Right cardiac atrium (tissue), 5 donors: ENCODE measurements around the gene UBE3B. TPM values are rescaled to one million over a fixed set of nuclear protein-coding genes. Genes with fewer than 3 reads are reported as not detected.

ENCODE experiments used
- ATAC-seq, 2 donors: fragments of 200-7000 bp; cut with Tn5 transposase; one replicate each; pipeline versions ENCODE4 v1.8.0 to v1.9.1; 2020; ENCODE audit warnings: moderate library complexity in 2 of 2, mild to moderate bottlenecking in 1 of 2
- DNase-seq, 3 donors: peaks; one replicate each; pipeline ENCODE4 v3.0.0-alpha.2; 2020
- H3K27ac ChIP-seq: one replicate; pipeline ENCODE4 v1.5.1; 2013; ENCODE audit warnings: mild to moderate bottlenecking, low read length, control low read depth, moderate library complexity
- H3K27me3 ChIP-seq: one replicate; pipeline ENCODE4 v1.6.1; 2013; ENCODE audit not compliant: control insufficient read depth, insufficient read depth
- H3K4me1 ChIP-seq: one replicate; pipeline ENCODE4 v1.6.1; 2013; ENCODE audit warnings: low read length; ENCODE audit not compliant: control insufficient read depth, insufficient read depth
- H3K4me3 ChIP-seq: one replicate; pipeline ENCODE4 v1.5.1; 2013; ENCODE audit warnings: low read length, control low read depth
- H3K9me3 ChIP-seq: one replicate; pipeline ENCODE4 v1.6.1; 2013; ENCODE audit warnings: low read length; ENCODE audit not compliant: control insufficient read depth
- WGBS: extraction: QIAGEN DNeasy Blood & Tissue Kit; methylation state at CpG from one replicate; pipeline ENCODE4 v1.1.7; 2013; 5-methylcytosine and 5-hydroxymethylcytosine counted together
- intact Hi-C, 4 donors: fragments of 100-400 bp; cut with DNase I; formaldehyde crosslinking; loops; one replicate each; pipeline versions ENCODE4 v1.11.0 to v1.14.0; 2022 to 2023
- polyA plus RNA-seq: library from polyadenylated mRNA; stranded (reverse); fragments of 200-250 nt; gene quantifications from one replicate; pipeline ENCODE4 v1.2.3, GENCODE V29; 2013
- total RNA-seq, 4 donors: library from RNA; stranded (reverse); fragmentation: NEBNext Ultra II Directional; extraction: Animal tissue kit (Norgen Biotek cat#: 25700); gene quantifications; one replicate each; pipeline ENCODE4 v1.2.1, GENCODE V29; 2021
- donor health status: healthy with polysubstance abuse.
- donor health status: DM: no; HTN: yes; CAD: no.
- donor health status: DM: no; HTN: no; CAD: no.
- donor health status: DM: no; HTN: yes; CAD: no; lungs with severe emphysema.
- donor health status: DM: yes; HTN: yes; CAD: no.

The UBE3B gene
- total and polyA plus RNA-seq, 5 donors = 22.6 to 53.2 (median 46.7) TPM

DNA sequence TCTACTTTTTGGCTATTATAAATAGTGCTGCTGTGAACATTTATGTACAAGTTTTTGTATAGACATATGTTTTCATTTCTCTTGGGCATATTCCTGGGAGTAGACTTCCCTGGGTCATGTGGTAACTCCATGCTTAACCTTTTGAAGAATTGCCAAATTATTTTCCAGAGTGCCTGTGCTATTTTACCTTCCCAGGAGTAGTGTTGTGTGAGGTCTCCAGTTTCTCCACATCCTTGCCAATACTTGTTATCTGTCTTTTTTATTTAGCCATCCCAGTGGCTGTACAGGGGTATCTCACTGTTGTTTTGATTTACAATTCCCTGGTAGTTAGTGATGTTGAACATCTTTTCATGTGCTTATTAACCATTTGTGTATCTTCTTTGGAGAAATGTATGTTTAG, 18.9 kb downstream of the UBE3B start:
- Histone ChIP-seq H3K27me3 (no peaks in the 10 kb centered on the region), H3K4me3 (no peak overlapping the region), H3K4me1 (no peaks in the 10 kb centered on the region), H3K27ac (no peak overlapping the region), H3K9me3 (no peaks in the 10 kb centered on the region)
- intact Hi-C loops = no loop called here
- ATAC-seq (no peak), DNase-seq (no peak)

DNA sequence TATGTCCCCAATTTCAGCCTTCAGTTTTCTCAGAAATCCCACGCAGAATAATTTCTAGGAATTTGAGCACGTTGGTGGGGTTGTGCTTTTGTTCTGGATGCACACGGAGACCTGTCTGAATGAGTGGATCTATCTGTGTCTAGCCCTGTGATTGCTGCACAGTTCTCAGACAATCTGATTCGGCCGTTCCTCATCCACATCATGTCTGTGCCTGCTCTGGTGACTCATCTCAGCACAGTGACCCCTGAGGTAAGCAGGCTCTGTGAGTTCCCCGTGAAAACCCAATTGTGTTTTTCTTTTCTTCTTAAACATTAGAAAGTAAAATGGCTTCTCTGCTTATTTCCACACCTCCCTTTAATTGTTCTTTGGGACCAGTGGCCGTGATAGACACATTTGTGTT, 20.2 kb downstream of the UBE3B start:
- DNase-seq (no peak), ATAC-seq (no peak)
- Histone ChIP-seq H3K27me3 (no peaks in the 10 kb centered on the region), H3K27ac (no peak overlapping the region), H3K4me3 (no peak overlapping the region), H3K9me3 (no peaks in the 10 kb centered on the region), H3K4me1 (no peaks in the 10 kb centered on the region)
- intact Hi-C loops = no loop called here
- 90% methylated on average over 7 of the region's 7 CpGs for WGBS

DNA sequence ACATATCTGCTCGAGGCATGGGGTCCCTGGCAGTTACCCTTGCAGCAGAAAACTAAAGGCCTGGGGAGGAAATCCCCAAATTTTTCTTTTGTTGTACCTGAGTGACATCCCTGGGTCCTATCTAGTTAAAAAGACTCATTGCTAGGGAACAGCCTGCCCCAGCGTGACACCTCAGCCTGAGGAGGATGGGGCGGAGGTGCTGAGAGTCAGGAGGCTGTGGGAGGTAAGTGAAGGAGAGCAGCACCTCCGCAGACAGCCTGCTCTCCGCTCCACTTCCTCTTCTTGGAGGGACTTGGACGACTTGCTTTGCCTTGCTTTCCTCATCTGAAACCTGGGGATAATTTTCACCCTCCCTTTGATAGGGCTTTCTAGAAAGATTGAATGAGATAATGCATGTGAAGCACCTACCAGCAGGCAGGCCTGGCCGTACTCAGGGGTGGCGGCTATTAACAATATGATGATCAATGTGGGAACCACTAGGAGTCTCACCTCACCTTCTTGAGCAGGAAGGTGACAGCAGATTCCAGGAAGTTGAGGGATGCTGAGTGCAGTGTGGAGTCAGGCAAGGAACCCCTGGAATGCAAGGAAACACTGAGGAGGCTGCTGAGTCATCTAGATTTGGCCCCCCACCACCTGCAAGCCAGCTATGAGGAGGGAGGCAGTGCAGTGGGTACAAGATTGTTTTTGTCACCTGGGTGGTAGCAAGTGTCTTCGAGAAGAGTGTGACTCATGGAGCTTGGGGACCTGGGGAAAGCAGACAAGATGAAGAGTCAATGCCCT, 23.2 kb downstream of the UBE3B start:
- Histone ChIP-seq H3K27me3 (no peaks in the 10 kb centered on the region), H3K27ac (no peak overlapping the region), H3K4me3 (no peak overlapping the region), H3K4me1 (no peaks in the 10 kb centered on the region), H3K9me3 (no peaks in the 10 kb centered on the region)
- DNase-seq (no peak), ATAC-seq (no peak)
- WGBS = 84% methylated on average over 9 of the region's 9 CpGs
- intact Hi-C loops = no loop called here

DNA sequence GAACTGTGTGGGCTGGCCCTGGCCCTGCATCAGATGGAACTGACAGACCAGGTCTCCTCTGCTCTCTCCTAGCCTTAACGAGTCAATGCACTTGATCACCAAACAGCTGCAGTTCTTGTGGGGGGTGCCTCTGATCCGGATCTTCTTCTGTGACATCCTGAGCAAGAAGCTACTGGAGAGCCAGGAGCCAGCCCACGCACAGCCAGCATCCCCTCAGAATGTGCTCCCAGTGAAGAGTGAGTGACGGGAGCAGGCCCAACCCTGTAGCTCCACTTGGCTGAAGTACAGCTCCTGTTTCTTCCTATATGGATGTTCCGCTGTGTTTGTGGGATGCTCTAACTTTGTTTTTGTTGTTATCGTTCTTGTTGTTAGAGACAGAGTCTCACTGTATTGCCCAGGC, 23.9 kb downstream of the UBE3B start:
- no peaks in the 10 kb centered on the region for H3K4me1 ChIP-seq
- H3K4me3 ChIP-seq = no peak overlapping the region
- no peak overlapping the region for H3K27ac ChIP-seq
- DNase-seq (no peak), ATAC-seq (no peak)
- 91% methylated on average over 6 of the region's 6 CpGs for WGBS
- intact Hi-C loops = no loop called here
- H3K9me3 ChIP-seq = no peaks in the 10 kb centered on the region
- no peaks in the 10 kb centered on the region for H3K27me3 ChIP-seq

DNA sequence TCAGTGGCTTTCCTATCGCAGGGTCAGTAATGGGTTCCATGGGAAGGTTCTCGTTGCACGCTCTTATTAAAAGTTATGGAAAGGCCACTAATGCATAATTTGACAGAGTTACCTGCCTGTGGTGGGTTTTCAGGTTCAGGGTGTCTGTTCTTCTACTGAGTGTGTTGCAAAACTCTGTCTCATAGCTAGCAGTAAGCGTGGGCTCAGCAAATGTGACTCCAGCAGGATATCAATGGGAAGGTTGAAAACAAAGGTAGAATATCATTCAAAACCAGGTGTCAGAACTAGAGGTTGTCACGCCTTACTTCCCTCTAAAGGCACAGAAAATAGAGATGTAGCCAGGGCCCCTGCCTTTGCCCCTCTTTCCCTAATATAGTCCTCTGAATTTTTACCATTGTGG, 24.9 kb downstream of the UBE3B start:
- no peak for ATAC-seq
- H3K9me3 ChIP-seq = no peaks in the 10 kb centered on the region

DNA sequence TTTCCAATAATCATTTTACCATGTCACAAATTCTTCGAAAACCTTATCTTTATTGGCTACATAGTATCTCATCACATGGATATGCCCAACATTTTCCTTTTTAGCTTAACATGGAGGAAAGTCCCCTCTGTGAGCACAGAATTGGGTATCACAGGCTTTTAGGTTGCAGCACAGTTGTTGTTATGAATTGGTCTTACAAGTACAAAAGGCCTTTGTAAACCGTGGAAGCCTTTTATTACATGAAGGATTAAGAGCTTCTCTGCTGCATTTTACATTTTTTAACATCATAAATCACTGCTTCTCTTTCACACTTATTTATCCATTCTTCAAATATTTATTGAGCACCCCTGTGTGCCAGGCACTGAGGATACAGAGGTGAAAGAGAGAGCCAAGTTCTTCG, 26.2 kb downstream of the UBE3B start:
- intact Hi-C loops = no loop called here
- Histone ChIP-seq H3K27me3 (no peaks in the 10 kb centered on the region), H3K4me1 (no peaks in the 10 kb centered on the region), H3K9me3 (no peaks in the 10 kb centered on the region), H3K27ac (no peak overlapping the region), H3K4me3 (no peak overlapping the region)
- DNase-seq (no peak), ATAC-seq (no peak)
- 83% methylated on average over 3 of the region's 3 CpGs for WGBS

More for the DNA sequence above, 24.9 kb downstream of the UBE3B start:
- Histone ChIP-seq H3K4me3 (no peak overlapping the region), H3K27ac (no peak overlapping the region), H3K4me1 (no peaks in the 10 kb centered on the region), H3K27me3 (no peaks in the 10 kb centered on the region)
- intact Hi-C loops = no loop called here
- WGBS = 95% methylated on average over 5 of the region's 5 CpGs
- no peak for DNase-seq

DNA sequence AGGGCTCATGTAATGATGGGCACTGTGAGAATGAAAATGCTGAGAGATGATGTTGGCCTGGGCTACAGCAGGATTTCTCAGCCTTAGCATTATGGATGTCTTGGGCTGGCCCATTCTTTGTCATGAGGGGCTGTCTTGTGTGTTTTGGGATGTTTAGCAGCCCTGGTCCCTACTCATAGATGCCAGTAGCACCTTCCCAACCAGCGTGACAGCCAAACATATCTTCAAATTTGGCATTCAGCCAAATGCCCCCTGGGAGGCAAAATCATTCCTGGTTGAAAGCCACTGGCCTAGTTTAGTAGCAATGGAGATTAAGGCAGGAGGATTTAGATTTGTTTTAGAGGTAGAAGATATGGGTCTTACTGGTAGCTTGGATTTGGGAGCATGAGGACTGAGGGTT, 26.6 kb downstream of the UBE3B start:
- 31% methylated on average over 1 of the region's 1 CpG for WGBS
- no peak overlapping the region for H3K27ac ChIP-seq
- no peaks in the 10 kb centered on the region for H3K27me3 ChIP-seq
- H3K4me1 ChIP-seq = no peaks in the 10 kb centered on the region
- ATAC-seq (no peak), DNase-seq (no peak)
- no peak overlapping the region for H3K4me3 ChIP-seq
- H3K9me3 ChIP-seq = no peaks in the 10 kb centered on the region
- intact Hi-C loops = no loop called here

DNA sequence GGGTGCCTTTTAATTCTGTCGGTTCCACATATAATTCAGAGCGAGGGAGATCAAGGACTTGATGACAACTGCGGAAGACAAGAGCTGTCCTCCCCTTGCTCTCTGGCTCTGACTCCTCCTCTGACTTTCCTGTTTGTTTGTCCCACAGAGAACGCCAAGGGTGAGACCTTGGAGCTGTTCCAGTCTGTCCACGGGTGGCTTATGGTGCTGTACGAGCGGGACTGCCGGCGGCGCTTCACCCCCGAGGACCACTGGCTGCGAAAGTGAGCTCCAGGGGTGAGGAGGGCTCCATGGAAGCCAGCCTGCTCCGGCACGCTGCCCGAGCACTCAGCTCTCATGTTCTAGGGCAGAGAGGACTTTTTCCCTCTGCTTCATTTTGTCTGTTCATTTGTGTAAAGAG, 32.8 kb downstream of the UBE3B start:
- ATAC-seq = peak; percentile 66 to 87
- Histone ChIP-seq H3K9me3 (no peaks in the 10 kb centered on the region), H3K27ac (peak overlapping the region; percentile 60), H3K27me3 (no peaks in the 10 kb centered on the region), H3K4me1 (no peaks in the 10 kb centered on the region), H3K4me3 (no peak overlapping the region)
- DNase-seq = peak in 2 of 3 donors; percentile 62 to 79
- intact Hi-C loops = loop anchor here in 1 of 4 donors (10.0 kb wide), 1 partner anchor 65 kb away; the partner anchor contains the start of genes MMAB and MVK
- 65% methylated on average over 15 of the region's 15 CpGs for WGBS

DNA sequence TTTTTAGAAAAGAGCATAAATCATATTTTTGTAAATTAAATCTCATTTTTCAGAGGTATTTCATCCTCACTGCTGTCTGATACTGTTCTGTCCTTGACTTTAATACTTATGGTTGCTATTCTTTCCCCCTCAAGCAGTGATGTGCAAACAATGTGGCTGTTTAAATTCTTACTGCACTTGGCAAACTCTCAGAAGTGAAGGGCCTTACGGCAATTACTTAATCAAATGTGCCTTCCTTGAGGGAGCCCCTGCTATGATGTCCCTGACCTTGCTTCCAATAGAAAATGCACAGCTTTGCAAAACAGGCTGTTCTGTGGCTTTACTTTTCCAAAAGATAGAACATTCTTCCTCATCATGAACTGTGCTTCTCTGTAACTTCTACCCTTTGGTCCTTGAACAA, 35.2 kb downstream of the UBE3B start:
- ATAC-seq (no peak), DNase-seq (no peak)
- H3K27me3 ChIP-seq = no peaks in the 10 kb centered on the region
- intact Hi-C loops = loop anchor here in 1 of 4 donors (10.0 kb wide), 1 partner anchor 62 kb away; the partner anchor contains the start of genes MMAB and MVK
- H3K4me1 ChIP-seq = no peaks in the 10 kb centered on the region
- H3K9me3 ChIP-seq = no peaks in the 10 kb centered on the region
- 78% methylated on average over 1 of the region's 1 CpG for WGBS
- H3K4me3 ChIP-seq = no peak overlapping the region
- H3K27ac ChIP-seq = no peak overlapping the region

DNA sequence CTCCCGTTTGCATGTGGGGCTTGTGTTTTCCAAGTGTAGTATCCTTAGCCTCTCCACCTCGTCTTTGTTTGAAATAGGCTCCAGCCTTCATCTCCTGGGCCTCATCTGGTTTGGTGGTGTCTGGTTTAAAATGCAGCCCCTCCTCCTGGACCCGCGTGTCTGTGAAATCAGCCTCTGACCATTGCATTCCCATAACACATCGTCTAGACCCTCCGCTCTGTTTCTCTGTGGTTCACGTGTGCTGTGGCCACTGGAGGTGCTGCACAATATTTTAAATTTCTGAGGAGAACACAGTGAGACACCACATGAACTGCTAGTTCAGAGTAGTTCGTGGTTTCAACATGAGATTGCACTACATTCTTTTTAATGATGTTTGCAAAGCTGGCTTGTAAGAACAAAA, 35.6 kb downstream of the UBE3B start:
- WGBS = 77% methylated on average over 8 of the region's 8 CpGs
- intact Hi-C loops = loop anchor here in 1 of 4 donors (10.0 kb wide), 1 partner anchor 62 kb away; the partner anchor contains the start of genes MMAB and MVK
- no peaks in the 10 kb centered on the region for H3K9me3 ChIP-seq
- no peaks in the 10 kb centered on the region for H3K27me3 ChIP-seq
- H3K27ac ChIP-seq = no peak overlapping the region
- ATAC-seq (no peak), DNase-seq (no peak)
- no peak overlapping the region for H3K4me3 ChIP-seq
- no peaks in the 10 kb centered on the region for H3K4me1 ChIP-seq

DNA sequence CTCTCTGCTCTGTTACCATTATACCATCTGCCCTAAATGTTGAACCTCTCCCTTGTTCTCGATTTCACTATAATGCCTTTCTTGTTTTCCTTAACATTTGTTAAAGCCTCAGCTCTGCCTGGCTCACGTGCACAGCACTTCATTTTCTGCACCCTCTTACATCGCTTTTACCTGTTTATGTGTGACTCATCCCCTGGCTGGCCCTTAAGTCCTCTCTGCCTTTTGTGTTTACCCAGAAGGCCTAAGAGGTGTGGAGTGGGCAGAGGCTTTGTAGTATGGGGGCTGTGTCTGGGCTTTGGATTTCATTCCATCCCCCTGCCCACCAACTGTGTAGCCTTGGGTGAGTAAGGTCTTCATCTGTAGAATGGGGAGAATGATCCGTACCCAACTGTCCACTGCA, 36.5 kb downstream of the UBE3B start:
- no peaks in the 10 kb centered on the region for H3K9me3 ChIP-seq
- no peak overlapping the region for H3K4me3 ChIP-seq
- H3K27ac ChIP-seq = no peak overlapping the region
- no peaks in the 10 kb centered on the region for H3K27me3 ChIP-seq
- ATAC-seq = no peak
- DNase-seq = no peak
- 96% methylated on average over 4 of the region's 4 CpGs for WGBS
- no peaks in the 10 kb centered on the region for H3K4me1 ChIP-seq
- intact Hi-C loops = loop anchor here in 1 of 4 donors (10.0 kb wide), 1 partner anchor 61 kb away; the partner anchor contains the start of genes MMAB and MVK
